ENCODE measurements around the gene FIBIN. TPM values are rescaled to one million over a fixed set of nuclear protein-coding genes. Genes with fewer than 3 reads are reported as not detected.

Gene FIBIN
- total and polyA plus RNA-seq, 2 experiments from 2014 or later = 0.21 to 0.66 TPM

DNA sequence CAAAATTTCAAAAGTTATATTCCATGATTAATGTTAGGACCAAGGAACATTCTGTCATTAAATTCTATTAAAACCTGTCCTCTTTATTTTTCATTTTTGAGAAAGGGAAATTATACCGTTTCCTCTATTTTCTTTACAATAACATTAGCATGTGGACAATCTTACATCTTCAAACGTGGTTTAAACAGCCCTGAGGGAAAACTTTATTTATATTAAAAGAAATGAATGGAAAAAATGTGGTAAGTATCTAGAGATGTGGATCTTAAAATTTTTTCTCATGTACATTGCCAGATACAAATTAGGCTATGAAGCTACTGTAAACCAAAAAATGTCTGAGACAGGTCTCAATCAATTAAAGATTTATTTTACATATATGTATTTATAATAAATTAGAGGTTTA, 18.9 kb upstream of the FIBIN start (continued):
- TF ChIP-seq ZNF462 (CRISPR knock-in tag; IDR thresholded peaks at IDR 0.05) = no peak
- TF ChIP-seq, protein P1, sequence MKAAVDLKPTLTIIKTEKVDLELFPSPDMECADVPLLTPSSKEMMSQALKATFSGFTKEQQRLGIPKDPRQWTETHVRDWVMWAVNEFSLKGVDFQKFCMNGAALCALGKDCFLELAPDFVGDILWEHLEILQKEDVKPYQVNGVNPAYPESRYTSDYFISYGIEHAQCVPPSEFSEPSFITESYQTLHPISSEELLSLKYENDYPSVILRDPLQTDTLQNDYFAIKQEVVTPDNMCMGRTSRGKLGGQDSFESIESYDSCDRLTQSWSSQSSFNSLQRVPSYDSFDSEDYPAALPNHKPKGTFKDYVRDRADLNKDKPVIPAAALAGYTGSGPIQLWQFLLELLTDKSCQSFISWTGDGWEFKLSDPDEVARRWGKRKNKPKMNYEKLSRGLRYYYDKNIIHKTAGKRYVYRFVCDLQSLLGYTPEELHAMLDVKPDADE (IDR thresholded peaks at IDR 0.05) = no peak
- no peak for TF ChIP-seq NANOG (IDR thresholded peaks at IDR 0.05; ENCODE audit: borderline replicate concordance)
- TF ChIP-seq JUNB (IDR thresholded peaks at IDR 0.05; ENCODE audit: unreplicated experiment) = no peak

DNA sequence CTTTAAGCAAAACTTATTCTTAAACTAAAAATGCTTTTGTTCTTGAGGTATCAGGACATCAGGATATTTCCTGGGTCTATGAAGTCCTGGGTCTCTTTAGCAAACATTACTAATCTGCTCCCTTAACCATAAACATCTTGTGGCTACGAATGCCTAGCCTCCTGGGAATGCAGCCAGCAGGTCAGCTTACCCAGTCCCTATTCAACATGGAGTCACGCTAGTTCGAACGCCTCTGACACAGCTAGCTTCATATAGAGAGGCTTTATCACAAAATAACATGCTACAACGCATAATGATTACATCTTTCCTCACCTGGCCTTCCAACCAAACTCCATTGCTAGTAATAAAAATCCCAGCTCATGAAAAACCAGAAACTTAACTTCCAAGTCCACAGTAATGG, 17.5 kb upstream of the FIBIN start:
- Histone ChIP-seq H3F3A (replicated peaks; ENCODE audit: low read depth) (no peaks in the 10 kb centered on the region), H3K27ac (ENCODE audit: low read depth) (no peak overlapping the region)
- H3K9me3 Mint-ChIP-seq = peaks cover 15% of the 10 kb centered on the region; the same call in 2 of the 3 replicates
- TF ChIP-seq EZH2phosphoT487 (IDR thresholded peaks at IDR 0.05; ENCODE audit: unreplicated experiment) (no peak), ZNF114 (CRISPR knock-in tag; IDR thresholded peaks at IDR 0.05) (no peak), STAT1 (IDR thresholded peaks at IDR 0.05; ENCODE audit: unreplicated experiment) (no peak), POLR2AphosphoS5 (IDR thresholded peaks at IDR 0.05; ENCODE audit: low read depth) (no peak), CREB1 (CRISPR knock-in tag; IDR thresholded peaks at IDR 0.05; ENCODE audit: low read depth) (no peak), ZNF331 (CRISPR knock-in tag; IDR thresholded peaks at IDR 0.05; ENCODE audit: low read depth) (no peak)
- TF ChIP-seq, protein P2, sequence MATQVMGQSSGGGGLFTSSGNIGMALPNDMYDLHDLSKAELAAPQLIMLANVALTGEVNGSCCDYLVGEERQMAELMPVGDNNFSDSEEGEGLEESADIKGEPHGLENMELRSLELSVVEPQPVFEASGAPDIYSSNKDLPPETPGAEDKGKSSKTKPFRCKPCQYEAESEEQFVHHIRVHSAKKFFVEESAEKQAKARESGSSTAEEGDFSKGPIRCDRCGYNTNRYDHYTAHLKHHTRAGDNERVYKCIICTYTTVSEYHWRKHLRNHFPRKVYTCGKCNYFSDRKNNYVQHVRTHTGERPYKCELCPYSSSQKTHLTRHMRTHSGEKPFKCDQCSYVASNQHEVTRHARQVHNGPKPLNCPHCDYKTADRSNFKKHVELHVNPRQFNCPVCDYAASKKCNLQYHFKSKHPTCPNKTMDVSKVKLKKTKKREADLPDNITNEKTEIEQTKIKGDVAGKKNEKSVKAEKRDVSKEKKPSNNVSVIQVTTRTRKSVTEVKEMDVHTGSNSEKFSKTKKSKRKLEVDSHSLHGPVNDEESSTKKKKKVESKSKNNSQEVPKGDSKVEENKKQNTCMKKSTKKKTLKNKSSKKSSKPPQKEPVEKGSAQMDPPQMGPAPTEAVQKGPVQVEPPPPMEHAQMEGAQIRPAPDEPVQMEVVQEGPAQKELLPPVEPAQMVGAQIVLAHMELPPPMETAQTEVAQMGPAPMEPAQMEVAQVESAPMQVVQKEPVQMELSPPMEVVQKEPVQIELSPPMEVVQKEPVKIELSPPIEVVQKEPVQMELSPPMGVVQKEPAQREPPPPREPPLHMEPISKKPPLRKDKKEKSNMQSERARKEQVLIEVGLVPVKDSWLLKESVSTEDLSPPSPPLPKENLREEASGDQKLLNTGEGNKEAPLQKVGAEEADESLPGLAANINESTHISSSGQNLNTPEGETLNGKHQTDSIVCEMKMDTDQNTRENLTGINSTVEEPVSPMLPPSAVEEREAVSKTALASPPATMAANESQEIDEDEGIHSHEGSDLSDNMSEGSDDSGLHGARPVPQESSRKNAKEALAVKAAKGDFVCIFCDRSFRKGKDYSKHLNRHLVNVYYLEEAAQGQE (IDR thresholded peaks at IDR 0.05; ENCODE audit: unreplicated experiment) = no peak

More for the DNA sequence above, 17.5 kb upstream of the FIBIN start:
- no peaks in the 10 kb centered on the region for H3K79me2 ChIP-seq (replicated peaks; ENCODE audit: insufficient read depth)
- no peak overlapping the region; the same call in 1 of the 2 replicates for H2AFZ ChIP-seq
- Mint-ChIP-seq H3K27me3 (ENCODE audit: insufficient read depth, low read depth, poor library complexity) (no peaks in the 10 kb centered on the region), H3K36me3 (ENCODE audit: low read depth) (0 out of 3 replicates have a peak, but pooled peaks cover 6% of the 10 kb centered on the region), H3K4me1 (0 out of 3 replicates have a peak, but pooled peaks cover 2% of the 10 kb centered on the region), H3K4me3 (no peak overlapping the region), H3K27ac (no peak overlapping the region)
- H3K36me3 ChIP-seq (ENCODE audit: insufficient read depth) = peaks cover 4% of the 10 kb centered on the region; the same call in 1 of the 2 replicates
- H3K4me2 ChIP-seq = no peak overlapping the region
- H4K20me1 ChIP-seq (replicated peaks; ENCODE audit: insufficient read depth) = no peaks in the 10 kb centered on the region
- H3K4me1 ChIP-seq (ENCODE audit: insufficient read depth) = no peaks in the 10 kb centered on the region
- no peak for ATAC-seq
- no peaks in the 10 kb centered on the region for H3K9me2 ChIP-seq (ENCODE audit: insufficient read depth)
- DNase-seq (ENCODE audit: low spot score) = no peak
- H3K4me3 ChIP-seq = no peak overlapping the region
- H3K27me3 ChIP-seq (ENCODE audit: insufficient read depth) = no peaks in the 10 kb centered on the region
